ENCODE measurements around the gene HOXD4. TPM values are rescaled to one million over a fixed set of nuclear protein-coding genes. Genes with fewer than 3 reads are reported as not detected.
A peak's percentile ranks its signal among the peaks of the same experiment; 100 is the strongest.

The HOXD4 gene
- total RNA-seq, 1 experiment from 2014 or later: not detected

- TF ChIP-seq ZNF281 (CRISPR knock-in tag; IDR thresholded peaks at IDR 0.05): no peak
- TF ChIP-seq E2F4 (CRISPR knock-in tag; IDR thresholded peaks at IDR 0.05; ENCODE audit: borderline replicate concordance, low read depth): peak; percentile 82; the same call in 1 of the 2 replicates
- no peak for TF ChIP-seq STAT6 (CRISPR knock-in tag; conservative IDR thresholded peaks at IDR 0.05; ENCODE audit: low read depth)
- TF ChIP-seq ATF2 (CRISPR knock-in tag; IDR thresholded peaks at IDR 0.05; ENCODE audit: borderline replicate concordance, low read depth): peak; percentile 59; the same call in 1 of the 2 replicates
- TF ChIP-seq FOXP4 (CRISPR knock-in tag; IDR thresholded peaks at IDR 0.05): peak; percentile 73
- TF ChIP-seq CREB1 (CRISPR knock-in tag; IDR thresholded peaks at IDR 0.05): peak; percentile 45; the same call in 1 of the 2 replicates
- TF ChIP-seq KAT7 (CRISPR knock-in tag; IDR thresholded peaks at IDR 0.05; ENCODE audit: borderline replicate concordance): 0 out of 2 replicates have a peak, but pooled peaks have one; percentile 54
- no peak for TF ChIP-seq ZNF423 (CRISPR knock-in tag; IDR thresholded peaks at IDR 0.05)
- no peak for TF ChIP-seq TEAD1 (CRISPR knock-in tag; IDR thresholded peaks at IDR 0.05)
- no peak for TF ChIP-seq HMGA2 (CRISPR knock-in tag; IDR thresholded peaks at IDR 0.05)
Measured at GRCh38 chr2:176171351-176172006, 20.1 kb downstream of the HOXD4 start (continued).

GRCh38 chr2:176172007-176172894 lies 20.9 kb downstream of the HOXD4 start:
- CTCF ChIA-PET: interaction anchor here (0.6 to 1.9 kb wide), 8 partner anchors 10 to 382 kb away, joined by 3 to 8 read pairs (median 4); no protein-coding TSS in a partner anchor
- no peak for DNase-seq (ENCODE audit: low spot score)
- ATAC-seq: peak; percentile 3
- TF ChIP-seq USF1 (CRISPR knock-in tag; IDR thresholded peaks at IDR 0.05): no peak; the same call in 1 of the 2 replicates
- TF ChIP-seq MAX (CRISPR knock-in tag; IDR thresholded peaks at IDR 0.05): peak; percentile 15; the same call in 1 of the 2 replicates
- TF ChIP-seq CREB1 (CRISPR knock-in tag; IDR thresholded peaks at IDR 0.05): no peak
- TF ChIP-seq E2F5 (CRISPR knock-in tag; IDR thresholded peaks at IDR 0.05): no peak
- TF ChIP-seq E2F4 (CRISPR knock-in tag; IDR thresholded peaks at IDR 0.05; ENCODE audit: borderline replicate concordance, low read depth): no peak
- TF ChIP-seq USF2 (CRISPR knock-in tag; IDR thresholded peaks at IDR 0.05): no peak; the same call in 1 of the 2 replicates
- TF ChIP-seq GABPB1 (CRISPR knock-in tag; IDR thresholded peaks at IDR 0.05): no peak
- TF ChIP-seq OVOL2 (CRISPR knock-in tag; IDR thresholded peaks at IDR 0.05; ENCODE audit: borderline replicate concordance): no peak
- no peak for TF ChIP-seq ZNF396 (CRISPR knock-in tag; IDR thresholded peaks at IDR 0.05; ENCODE audit: borderline replicate concordance)

More at GRCh38 chr2:176172007-176172894, 20.9 kb downstream of the HOXD4 start:
- H3K27me3 Mint-ChIP-seq (ENCODE audit: low read depth): peaks cover 100% of the 10 kb centered on the region
- POLR2A ChIA-PET: interaction anchor here (1.8 kb wide), 1 partner anchor 12 kb away, joined by 7 read pairs; no protein-coding TSS in a partner anchor
- no peaks in the 10 kb centered on the region for H3K9me3 Mint-ChIP-seq
- peaks cover 41% of the 10 kb centered on the region for H3K4me1 Mint-ChIP-seq
- peaks cover 4% of the 10 kb centered on the region; the same call in 1 of the 2 replicates for H3K36me3 Mint-ChIP-seq
- peak overlapping the region; percentile 66 for H3K4me3 Mint-ChIP-seq
- H3K27ac Mint-ChIP-seq: no peak overlapping the region
